CD14-positive monocyte (primary cell): Measurements from ENCODE around the gene MAML3. TPM values are rescaled to one million over a fixed set of nuclear protein-coding genes. Genes with fewer than 3 reads are reported as not detected.

ENCODE experiments used
- DNase-seq, 3 donors: peaks; one replicate each; pipeline ENCODE4 v3.0.0-alpha.2; 2011 to 2022
- H2AFZ ChIP-seq: 2 replicates; pipeline ENCODE4 v1.6.0; 2012; ENCODE audit warnings: mild to moderate bottlenecking, low read depth, low read length, inconsistent platforms; ENCODE audit not compliant: insufficient read depth, poor library complexity, severe bottlenecking
- H3K27ac ChIP-seq, 2 donors: 1 replicate in 1 of 2; 2 replicates in 1 of 2; pipeline ENCODE4 v1.5.1; 2012 to 2013; ENCODE audit warnings: low read length in 2 of 2, control low read depth in 1 of 2, inconsistent platforms in 1 of 2, low read depth in 1 of 2, mild to moderate bottlenecking in 1 of 2
- H3K27me3 ChIP-seq, 2 donors: one replicate each; pipeline versions ENCODE4 v1.6.0 to v1.6.1; 2011 to 2013; ENCODE audit warnings: low read length in 2 of 2; ENCODE audit not compliant: control insufficient read depth in 2 of 2, insufficient read depth in 2 of 2
- H3K36me3 ChIP-seq, 2 donors: replicated peaks in 1 of 2; 1 replicate in 1 of 2; 2 replicates in 1 of 2; pipeline versions ENCODE4 v1.5.1 to v1.6.1; 2012 to 2013; ENCODE audit warnings: low read length in 2 of 2, control low read depth in 1 of 2, inconsistent platforms in 1 of 2, mild to moderate bottlenecking in 1 of 2; ENCODE audit not compliant: insufficient read depth in 2 of 2, control insufficient read depth in 1 of 2
- H3K4me1 ChIP-seq, 2 donors: 1 replicate in 1 of 2; 2 replicates in 1 of 2; pipeline versions ENCODE4 v1.5.1 to v1.6.1; 2012 to 2013; ENCODE audit warnings: low read length in 2 of 2, control low read depth in 1 of 2, inconsistent platforms in 1 of 2, mild to moderate bottlenecking in 1 of 2, moderate library complexity in 1 of 2; ENCODE audit not compliant: insufficient read depth in 2 of 2, control insufficient read depth in 1 of 2
- H3K4me2 ChIP-seq: replicated peaks from 2 replicates; pipeline ENCODE3; 2012; ENCODE audit warnings: low read length, moderate library complexity, mild to moderate bottlenecking; ENCODE audit not compliant: poor library complexity, severe bottlenecking; ENCODE audit errors: extremely low read depth
- H3K4me3 ChIP-seq, 3 experiments: fragments of 200-600 bp in 1 of 3; sonication (generic) in 1 of 3; replicated peaks in 1 of 3; 1 replicate in 2 of 3; 2 replicates in 1 of 3; pipeline ENCODE4 v1.5.1; 2011 to 2013; ENCODE audit warnings: low read length in 3 of 3, mild to moderate bottlenecking in 3 of 3, control low read depth in 2 of 3, low read depth in 2 of 3, inconsistent platforms in 1 of 3, moderate library complexity in 1 of 3
- H3K79me2 ChIP-seq: 2 replicates; pipeline ENCODE4 v1.6.0; 2012; ENCODE audit warnings: mild to moderate bottlenecking, control low read depth, inconsistent platforms, low read length, moderate library complexity; ENCODE audit not compliant: insufficient read depth
- H3K9ac ChIP-seq: 2 replicates; pipeline ENCODE4 v1.6.0; 2017; ENCODE audit warnings: low read length, mild to moderate bottlenecking; ENCODE audit not compliant: insufficient read depth, poor library complexity, severe bottlenecking
- H3K9me3 ChIP-seq, 2 donors: replicated peaks in 1 of 2; 1 replicate in 1 of 2; 2 replicates in 1 of 2; pipeline versions ENCODE4 v1.5.1 to v1.6.1; 2012 to 2013; ENCODE audit warnings: low read length in 2 of 2, control low read depth in 1 of 2; ENCODE audit not compliant: control insufficient read depth in 1 of 2, insufficient read depth in 1 of 2
- H4K20me1 ChIP-seq: 2 replicates; pipeline ENCODE4 v1.6.0; 2012; ENCODE audit warnings: mild to moderate bottlenecking, low read length, control low read depth, moderate library complexity; ENCODE audit not compliant: insufficient read depth
- H3K27ac Mint-ChIP-seq, 7 donors: one replicate each; pipeline ENCODE4 v1.8.0; 2020; ENCODE audit warnings: mild to moderate bottlenecking in 7 of 7, mixed read lengths in 7 of 7, moderate library complexity in 6 of 7, inconsistent platforms in 2 of 7
- H3K27me3 Mint-ChIP-seq, 3 donors: one replicate each; pipeline ENCODE4 v1.8.0; 2021 to 2022; ENCODE audit warnings: low read depth in 3 of 3, mild to moderate bottlenecking in 3 of 3, mixed read lengths in 3 of 3, moderate library complexity in 3 of 3, inconsistent platforms in 1 of 3
- H3K36me3 Mint-ChIP-seq, 2 donors: one replicate each; pipeline ENCODE4 v1.8.0; 2020; ENCODE audit warnings: mixed read lengths in 2 of 2, inconsistent platforms in 1 of 2, mild to moderate bottlenecking in 1 of 2
- H3K4me1 Mint-ChIP-seq: one replicate; pipeline ENCODE4 v1.8.0; 2020; ENCODE audit warnings: mild to moderate bottlenecking, mixed read lengths
- H3K4me3 Mint-ChIP-seq, 2 donors: one replicate each; pipeline ENCODE4 v1.8.0; 2020; ENCODE audit warnings: mild to moderate bottlenecking in 2 of 2, mixed read lengths in 2 of 2, moderate library complexity in 1 of 2
- H3K9me3 Mint-ChIP-seq, 7 donors: one replicate each; pipeline ENCODE4 v1.8.0; 2020 to 2022; ENCODE audit warnings: mixed read lengths in 7 of 7, mild to moderate bottlenecking in 6 of 7, moderate library complexity in 6 of 7, inconsistent platforms in 2 of 7
- WGBS: methylation state at CpG from one replicate; pipeline ENCODE4 v1.1.5; 2013; ENCODE audit warnings: missing lambda C conversion rate; ENCODE audit not compliant: insufficient coverage; 5-methylcytosine and 5-hydroxymethylcytosine counted together
- intact Hi-C, 2 donors: fragments of 100-400 bp; cut with micrococcal nuclease; formaldehyde crosslinking; loops; one replicate each; pipeline versions ENCODE4 v1.15.0 to v1.15.1; 2023
- polyA plus RNA-seq, 3 donors: library from polyadenylated mRNA; depleted of rRNA in 1 of 3; unstranded in 2 of 3; stranded (reverse) in 1 of 3; fragments of 300-500 nt in 2 of 3; fragments of >200 nt in 1 of 3; fragmentation: Illumina TruSeq in 2 of 3; gene quantifications; 1 replicate in 2 of 3; 2 replicates in 1 of 3; pipeline ENCODE4 v1.2.3, GENCODE V29; 2012 to 2021
- TF ChIP-seq, protein P1 (sequence below): fragments of 200-600 bp; IDR thresholded peaks from one replicate; pipeline ENCODE4 v1.8.0; 2022; ENCODE audit warnings: antibody characterized with exemption, mild to moderate bottlenecking

The MAML3 gene
- polyA plus RNA-seq, 3 donors = 1.5 to 6.5 (median 2.3) TPM

DNA sequence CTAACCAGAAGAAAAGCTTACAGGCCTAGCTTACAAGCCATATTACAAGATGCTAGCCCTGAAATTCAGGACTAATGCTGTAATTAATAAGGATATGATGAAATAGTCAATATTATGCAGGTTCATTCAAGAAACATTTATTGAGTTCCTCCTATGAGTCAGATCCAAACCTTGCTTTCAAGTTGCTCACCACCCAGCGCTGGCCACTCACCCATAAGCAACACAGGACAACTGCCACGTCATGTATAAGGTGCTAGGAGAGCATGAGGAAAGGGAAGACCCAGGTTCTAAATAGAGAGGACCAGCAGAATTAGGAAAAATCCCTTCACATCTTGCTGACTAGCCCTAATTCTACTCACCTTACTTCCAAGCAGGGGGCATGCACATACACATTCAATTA lies 23.3 kb downstream of the MAML3 start:
- H3K79me2 ChIP-seq = peaks cover 73% of the 10 kb centered on the region
- no peak overlapping the region for H3K27ac ChIP-seq
- H4K20me1 ChIP-seq = peaks cover 86% of the 10 kb centered on the region
- Mint-ChIP-seq H3K4me1 (peaks cover 42% of the 10 kb centered on the region), H3K27ac (peak overlapping the region in 4 of 7 donors; percentile 25 to 55 (median 46)), H3K36me3 (peaks cover 12 to 16% of the 10 kb centered on the region in 2 donors), H3K9me3 (no peaks in the 10 kb centered on the region), H3K27me3 (peaks cover 0 to 1% (median 0%) of the 10 kb centered on the region in 3 donors), H3K4me3 (no peak overlapping the region)
- intact Hi-C loops = loop anchor here in 1 of 2 donors (10.0 kb wide), 1 partner anchor 46 kb away; no protein-coding TSS in a partner anchor
- no peak overlapping the region for H3K9ac ChIP-seq
- no CpG with 5 or more reads among the region's 2 CpGs for WGBS
- peak; percentile 65 to 87 (median 72) for DNase-seq
- no peak overlapping the region for H2AFZ ChIP-seq
- H3K27me3 ChIP-seq = no peaks in the 10 kb centered on the region
- H3K36me3 ChIP-seq = no peaks in the 10 kb centered on the region
- no peak overlapping the region for H3K4me2 ChIP-seq
- TF ChIP-seq, protein P1, sequence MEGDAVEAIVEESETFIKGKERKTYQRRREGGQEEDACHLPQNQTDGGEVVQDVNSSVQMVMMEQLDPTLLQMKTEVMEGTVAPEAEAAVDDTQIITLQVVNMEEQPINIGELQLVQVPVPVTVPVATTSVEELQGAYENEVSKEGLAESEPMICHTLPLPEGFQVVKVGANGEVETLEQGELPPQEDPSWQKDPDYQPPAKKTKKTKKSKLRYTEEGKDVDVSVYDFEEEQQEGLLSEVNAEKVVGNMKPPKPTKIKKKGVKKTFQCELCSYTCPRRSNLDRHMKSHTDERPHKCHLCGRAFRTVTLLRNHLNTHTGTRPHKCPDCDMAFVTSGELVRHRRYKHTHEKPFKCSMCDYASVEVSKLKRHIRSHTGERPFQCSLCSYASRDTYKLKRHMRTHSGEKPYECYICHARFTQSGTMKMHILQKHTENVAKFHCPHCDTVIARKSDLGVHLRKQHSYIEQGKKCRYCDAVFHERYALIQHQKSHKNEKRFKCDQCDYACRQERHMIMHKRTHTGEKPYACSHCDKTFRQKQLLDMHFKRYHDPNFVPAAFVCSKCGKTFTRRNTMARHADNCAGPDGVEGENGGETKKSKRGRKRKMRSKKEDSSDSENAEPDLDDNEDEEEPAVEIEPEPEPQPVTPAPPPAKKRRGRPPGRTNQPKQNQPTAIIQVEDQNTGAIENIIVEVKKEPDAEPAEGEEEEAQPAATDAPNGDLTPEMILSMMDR = no peak
- no peaks in the 10 kb centered on the region for H3K9me3 ChIP-seq
- peaks cover 7 to 23% of the 10 kb centered on the region in 2 donors for H3K4me1 ChIP-seq
- H3K4me3 ChIP-seq = no peak overlapping the region

DNA sequence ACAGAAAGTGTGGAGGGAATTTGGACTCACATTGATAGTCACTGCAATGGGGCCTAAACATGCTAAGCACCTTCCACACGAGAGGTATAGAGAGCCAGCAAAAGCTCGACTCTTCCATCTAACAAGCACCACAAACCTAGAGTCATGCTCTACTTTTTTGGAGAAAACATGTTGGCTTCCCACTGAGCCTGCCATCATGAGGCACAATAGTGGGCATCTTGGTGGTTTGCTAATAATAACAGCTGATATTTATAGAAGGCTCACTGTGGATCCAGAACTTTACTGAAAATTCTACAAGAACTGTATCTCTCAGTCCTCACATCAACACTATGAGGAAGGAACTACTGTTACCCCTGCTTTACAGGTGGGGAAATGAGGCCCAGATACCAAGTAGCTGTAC lies 26.6 kb downstream of the MAML3 start:
- intact Hi-C loops = no loop called here
- peaks cover 0 to 1% (median 0%) of the 10 kb centered on the region in 3 donors for H3K27me3 Mint-ChIP-seq
- TF ChIP-seq, protein P1 = no peak

More for the DNA sequence above, 26.6 kb downstream of the MAML3 start:
- Histone ChIP-seq H3K4me3 (no peak overlapping the region), H4K20me1 (peaks cover 74% of the 10 kb centered on the region), H3K27me3 (no peaks in the 10 kb centered on the region), H3K9ac (no peak overlapping the region), H3K4me2 (no peak overlapping the region), H2AFZ (no peak overlapping the region), H3K36me3 (no peaks in the 10 kb centered on the region), H3K79me2 (peaks cover 65% of the 10 kb centered on the region), H3K9me3 (no peaks in the 10 kb centered on the region), H3K27ac (no peak overlapping the region), H3K4me1 (peaks cover 7 to 13% of the 10 kb centered on the region in 2 donors)
- Mint-ChIP-seq H3K27ac (no peak overlapping the region), H3K4me3 (no peak overlapping the region), H3K9me3 (no peaks in the 10 kb centered on the region), H3K4me1 (peaks cover 27% of the 10 kb centered on the region), H3K36me3 (peaks cover 13 to 14% of the 10 kb centered on the region in 2 donors)
- WGBS = no CpG with 5 or more reads among the region's 2 CpGs
- DNase-seq = no peak
